ENCODE results near the gene ANKS1A.

DNA sequence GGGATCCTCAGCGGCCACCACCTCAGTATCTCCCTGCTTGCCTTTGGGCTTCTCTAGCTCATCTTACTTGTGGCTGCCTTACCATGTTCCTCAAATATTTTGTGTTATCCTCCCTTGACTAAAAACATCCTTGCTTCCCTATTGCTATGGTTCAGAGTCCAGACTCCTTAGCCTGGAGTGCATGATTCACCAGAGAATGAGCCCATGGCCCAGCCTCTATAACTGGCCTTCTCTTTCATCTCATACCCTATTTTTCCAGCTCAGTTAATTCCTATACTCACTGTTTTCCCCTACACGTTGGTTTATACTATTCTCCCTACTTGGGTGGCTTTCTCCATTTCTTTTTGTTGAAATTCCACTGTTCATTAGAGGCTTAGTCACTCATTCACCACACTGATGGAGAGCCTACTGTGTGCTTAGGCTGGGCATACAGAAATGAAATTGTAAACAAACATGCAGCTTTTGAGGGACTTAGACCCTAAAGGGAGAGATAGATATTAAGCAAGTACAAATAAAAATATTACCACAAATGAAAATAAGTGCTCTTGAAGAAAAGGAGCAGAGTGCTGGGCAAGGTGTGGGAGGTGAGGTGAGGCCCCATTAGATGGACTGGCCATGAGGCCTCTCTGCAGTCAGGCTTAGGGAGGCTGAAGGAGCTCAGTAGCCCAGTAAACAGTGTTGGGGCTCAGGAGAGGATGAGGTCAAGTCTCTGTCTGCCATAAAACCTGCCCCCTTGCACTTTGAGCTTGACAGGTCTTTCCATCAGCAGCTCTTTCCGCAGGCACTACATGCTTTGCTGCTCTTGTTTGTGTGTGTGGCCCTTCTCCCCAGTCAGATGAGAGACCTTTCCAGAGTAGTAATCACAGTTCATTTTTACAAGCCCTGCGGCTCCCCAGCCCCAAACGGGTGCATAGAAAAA, 142.8 kb downstream of the ANKS1A start:
- no peak for TF ChIP-seq POLR2A (IDR thresholded peaks at IDR 0.05; ENCODE audit: low read depth, low read length)
- TF ChIP-seq, protein P1, sequence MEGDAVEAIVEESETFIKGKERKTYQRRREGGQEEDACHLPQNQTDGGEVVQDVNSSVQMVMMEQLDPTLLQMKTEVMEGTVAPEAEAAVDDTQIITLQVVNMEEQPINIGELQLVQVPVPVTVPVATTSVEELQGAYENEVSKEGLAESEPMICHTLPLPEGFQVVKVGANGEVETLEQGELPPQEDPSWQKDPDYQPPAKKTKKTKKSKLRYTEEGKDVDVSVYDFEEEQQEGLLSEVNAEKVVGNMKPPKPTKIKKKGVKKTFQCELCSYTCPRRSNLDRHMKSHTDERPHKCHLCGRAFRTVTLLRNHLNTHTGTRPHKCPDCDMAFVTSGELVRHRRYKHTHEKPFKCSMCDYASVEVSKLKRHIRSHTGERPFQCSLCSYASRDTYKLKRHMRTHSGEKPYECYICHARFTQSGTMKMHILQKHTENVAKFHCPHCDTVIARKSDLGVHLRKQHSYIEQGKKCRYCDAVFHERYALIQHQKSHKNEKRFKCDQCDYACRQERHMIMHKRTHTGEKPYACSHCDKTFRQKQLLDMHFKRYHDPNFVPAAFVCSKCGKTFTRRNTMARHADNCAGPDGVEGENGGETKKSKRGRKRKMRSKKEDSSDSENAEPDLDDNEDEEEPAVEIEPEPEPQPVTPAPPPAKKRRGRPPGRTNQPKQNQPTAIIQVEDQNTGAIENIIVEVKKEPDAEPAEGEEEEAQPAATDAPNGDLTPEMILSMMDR (conservative IDR thresholded peaks at IDR 0.05; ENCODE audit: low read depth, low read length) = no peak

Data from IMR-90 (cell line).